ENCODE measurements around the gene SPANXD. TPM values are rescaled to one million over a fixed set of nuclear protein-coding genes. Genes with fewer than 3 reads are reported as not detected.

The SPANXD gene
- total and polyA plus RNA-seq, 3 donors from 2014 or later, result 11.5 to 13.9 TPM; not detected in 1

DNA sequence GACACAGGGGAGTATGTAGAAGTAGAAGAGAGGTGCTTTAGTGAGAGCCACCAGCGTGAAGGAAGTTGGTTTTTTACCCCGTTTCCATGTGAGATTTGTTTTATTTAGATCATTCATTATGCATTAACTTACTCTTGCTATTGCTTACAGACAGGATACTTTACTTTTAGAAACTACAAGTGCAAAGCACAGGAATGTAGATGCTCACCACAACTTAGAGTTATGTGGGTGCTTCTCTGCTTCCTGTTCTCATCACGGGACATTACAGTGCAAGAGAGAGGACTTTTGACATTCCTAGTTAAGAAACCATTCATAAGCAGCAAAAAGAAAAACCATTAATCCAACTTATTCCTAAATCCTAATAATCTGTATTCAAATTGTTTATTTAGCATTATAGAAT, 25.6 kb upstream of the SPANXD start:
- no peak for DNase-seq
- H3K4me1 ChIP-seq, result no peaks in the 10 kb centered on the region
- no peaks in the 10 kb centered on the region for H3K9me3 ChIP-seq
- WGBS, 2 donors, result 63 to 67% methylated on average over 3 of the region's 3 CpGs
- no peaks in the 10 kb centered on the region for H3K27me3 ChIP-seq
- intact Hi-C loops (cut with DNase I; ENCODE audit: low total_unique reads), result no loop called here
- no peak overlapping the region for H3K27ac ChIP-seq
- no peak for TF ChIP-seq POLR2A (IDR thresholded peaks at IDR 0.05)
- TF ChIP-seq, protein P1, sequence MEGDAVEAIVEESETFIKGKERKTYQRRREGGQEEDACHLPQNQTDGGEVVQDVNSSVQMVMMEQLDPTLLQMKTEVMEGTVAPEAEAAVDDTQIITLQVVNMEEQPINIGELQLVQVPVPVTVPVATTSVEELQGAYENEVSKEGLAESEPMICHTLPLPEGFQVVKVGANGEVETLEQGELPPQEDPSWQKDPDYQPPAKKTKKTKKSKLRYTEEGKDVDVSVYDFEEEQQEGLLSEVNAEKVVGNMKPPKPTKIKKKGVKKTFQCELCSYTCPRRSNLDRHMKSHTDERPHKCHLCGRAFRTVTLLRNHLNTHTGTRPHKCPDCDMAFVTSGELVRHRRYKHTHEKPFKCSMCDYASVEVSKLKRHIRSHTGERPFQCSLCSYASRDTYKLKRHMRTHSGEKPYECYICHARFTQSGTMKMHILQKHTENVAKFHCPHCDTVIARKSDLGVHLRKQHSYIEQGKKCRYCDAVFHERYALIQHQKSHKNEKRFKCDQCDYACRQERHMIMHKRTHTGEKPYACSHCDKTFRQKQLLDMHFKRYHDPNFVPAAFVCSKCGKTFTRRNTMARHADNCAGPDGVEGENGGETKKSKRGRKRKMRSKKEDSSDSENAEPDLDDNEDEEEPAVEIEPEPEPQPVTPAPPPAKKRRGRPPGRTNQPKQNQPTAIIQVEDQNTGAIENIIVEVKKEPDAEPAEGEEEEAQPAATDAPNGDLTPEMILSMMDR (IDR thresholded peaks at IDR 0.05), result no peak
- no peaks in the 10 kb centered on the region for H3K36me3 ChIP-seq (ENCODE audit: low read depth, missing control alignments)
- no peak overlapping the region for H3K4me3 ChIP-seq

- H3K9me3 ChIP-seq, result no peaks in the 10 kb centered on the region
- 80 to 90% methylated on average over 3 of the region's 3 CpGs for WGBS, 2 donors
- no peak overlapping the region for H3K27ac ChIP-seq
- H3K36me3 ChIP-seq (ENCODE audit: low read depth, missing control alignments), result no peaks in the 10 kb centered on the region
- DNase-seq, result no peak
- intact Hi-C loops (cut with DNase I; ENCODE audit: low total_unique reads), result no loop called here
- H3K27me3 ChIP-seq, result no peaks in the 10 kb centered on the region
- H3K4me3 ChIP-seq, result no peak overlapping the region
- TF ChIP-seq, protein P1 (IDR thresholded peaks at IDR 0.05), result no peak
- no peak for TF ChIP-seq POLR2A (IDR thresholded peaks at IDR 0.05)
- no peaks in the 10 kb centered on the region for H3K4me1 ChIP-seq
These were observed 16.1 kb upstream of the SPANXD start for GRCh38 chrX:141714680-141715079.

DNA sequence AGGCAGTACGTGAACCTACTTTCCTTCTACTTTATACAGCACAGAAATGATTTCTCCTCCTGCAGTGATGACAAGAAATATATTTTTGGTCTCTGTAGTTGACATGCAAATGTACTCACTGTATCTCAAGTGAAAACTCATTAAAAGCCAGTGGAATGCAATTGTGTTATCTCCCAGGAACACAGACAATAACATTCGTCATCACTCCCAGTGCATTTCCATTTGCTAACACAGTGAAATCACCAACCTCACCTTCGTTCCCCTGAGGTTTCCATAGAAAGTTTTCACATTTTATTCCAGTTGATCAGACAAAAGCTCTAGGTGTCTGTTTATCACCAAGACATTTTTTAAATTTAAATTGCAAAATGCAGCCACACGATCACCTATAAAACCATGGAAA, 2.5 kb upstream of the SPANXD start:
- 64 to 69% methylated on average over 4 of the region's 4 CpGs for WGBS, 2 donors
- no peak overlapping the region for H3K4me3 ChIP-seq
- H3K9me3 ChIP-seq, result no peaks in the 10 kb centered on the region
- intact Hi-C loops (cut with DNase I; ENCODE audit: low total_unique reads), result no loop called here
- no peak for TF ChIP-seq POLR2A (IDR thresholded peaks at IDR 0.05)
- TF ChIP-seq, protein P1 (IDR thresholded peaks at IDR 0.05), result no peak
- H3K27ac ChIP-seq, result no peak overlapping the region
- no peaks in the 10 kb centered on the region for H3K27me3 ChIP-seq
- DNase-seq, result no peak
- no peaks in the 10 kb centered on the region for H3K36me3 ChIP-seq (ENCODE audit: low read depth, missing control alignments)
- H3K4me1 ChIP-seq, result no peaks in the 10 kb centered on the region

DNA sequence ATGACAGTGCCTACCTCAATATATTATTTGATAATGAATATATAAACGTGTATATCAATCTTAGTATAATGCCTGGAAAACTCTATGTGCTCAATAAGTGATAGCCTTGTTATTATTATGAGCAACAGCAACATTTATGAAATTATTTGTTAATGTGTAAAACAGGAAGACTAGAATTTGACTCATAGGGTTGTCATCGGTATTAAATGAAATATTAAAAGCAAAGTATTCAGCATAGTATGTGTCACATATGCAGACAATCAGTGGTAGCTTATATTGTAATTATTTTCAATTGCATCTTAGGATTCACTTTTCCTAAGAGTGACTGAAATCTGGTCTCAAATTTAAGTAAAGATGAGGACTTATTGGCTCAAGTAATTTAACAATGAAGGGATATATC, 24.6 kb downstream of the SPANXD start:
- H3K27me3 ChIP-seq, result no peaks in the 10 kb centered on the region
- WGBS, 2 donors, result 78 to 83% methylated on average over 2 of the region's 2 CpGs
- H3K9me3 ChIP-seq, result no peaks in the 10 kb centered on the region
- no peak overlapping the region for H3K4me3 ChIP-seq
- H3K4me1 ChIP-seq, result no peaks in the 10 kb centered on the region
- no peak overlapping the region for H3K27ac ChIP-seq
- intact Hi-C loops (cut with DNase I; ENCODE audit: low total_unique reads), result no loop called here
- no peak for TF ChIP-seq POLR2A (IDR thresholded peaks at IDR 0.05)
- TF ChIP-seq, protein P1 (IDR thresholded peaks at IDR 0.05), result no peak
- DNase-seq, result no peak
- H3K36me3 ChIP-seq (ENCODE audit: low read depth, missing control alignments), result no peaks in the 10 kb centered on the region

DNA sequence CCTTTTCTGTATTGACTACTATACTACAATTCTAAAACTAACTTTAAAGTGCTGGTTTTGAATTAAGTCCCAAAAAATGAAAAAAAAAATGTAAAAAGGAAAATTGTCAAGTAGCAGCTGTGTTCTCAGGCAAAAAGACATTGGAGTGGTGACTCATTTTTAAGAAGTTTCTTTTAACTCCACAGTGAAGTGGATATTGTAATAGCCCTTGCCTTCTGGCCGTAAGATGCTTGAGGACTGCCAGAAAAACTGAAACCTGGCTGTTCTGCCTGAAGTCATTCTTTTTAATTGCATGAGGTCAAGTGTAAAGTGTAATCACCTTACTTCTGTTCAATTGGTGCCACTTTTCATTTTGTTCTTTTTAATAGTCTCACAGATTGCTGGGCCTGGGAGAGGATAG, 28.9 kb downstream of the SPANXD start:
- Histone ChIP-seq H3K4me3 (no peak overlapping the region), H3K27me3 (no peaks in the 10 kb centered on the region), H3K4me1 (no peaks in the 10 kb centered on the region), H3K9me3 (no peaks in the 10 kb centered on the region), H3K27ac (no peak overlapping the region), H3K36me3 (ENCODE audit: low read depth, missing control alignments) (no peaks in the 10 kb centered on the region)
- intact Hi-C loops (cut with DNase I; ENCODE audit: low total_unique reads), result no loop called here
- no peak for DNase-seq
- TF ChIP-seq, protein P1 (IDR thresholded peaks at IDR 0.05), result no peak
- no peak for TF ChIP-seq POLR2A (IDR thresholded peaks at IDR 0.05)
- 57 to 67% methylated on average over 1 of the region's 1 CpG for WGBS, 2 donors

Measured in testis (tissue), 3 donors.